HL-60/S4 (cell line): ENCODE data around the gene ADAM12.

Source experiments
- in situ Hi-C: fragments of 300-500 bp; cut with MboI; formaldehyde crosslinking; loops from 2 replicates; pipeline ENCODE4 v1.14.3; 2022; ENCODE audit warnings: low sequenced_read_pairs

Gene ADAM12

GRCh38 chr10:126387931-126388911, at the start of gene ADAM12:
Gene ADAM12, minus strand, starts transcription at chr10:126388477. Its CDS starts 332 bp downstream, at chr10:126388145.
- in situ Hi-C loops, result no loop called here

GRCh38 chr10:126437635-126438406, 49.5 kb upstream of the ADAM12 start:
- in situ Hi-C loops, result no loop called here

- in situ Hi-C loops, result no loop called here
These were observed 46.0 kb upstream of the ADAM12 start for GRCh38 chr10:126434235-126434634.

- in situ Hi-C loops, result no loop called here
These were observed 45.1 kb upstream of the ADAM12 start for GRCh38 chr10:126433351-126433750.

- in situ Hi-C loops, result no loop called here
These were observed 44.2 kb upstream of the ADAM12 start for GRCh38 chr10:126432507-126432906.

GRCh38 chr10:126431816-126432215, 43.5 kb upstream of the ADAM12 start:
- in situ Hi-C loops, result no loop called here

GRCh38 chr10:126430512-126430911, 42.2 kb upstream of the ADAM12 start:
- in situ Hi-C loops, result no loop called here

- in situ Hi-C loops, result no loop called here
These were observed 41.0 kb upstream of the ADAM12 start for GRCh38 chr10:126429275-126429674.

- in situ Hi-C loops, result no loop called here
These were observed 37.3 kb upstream of the ADAM12 start for GRCh38 chr10:126425489-126426065.

GRCh38 chr10:126425032-126425431, 36.8 kb upstream of the ADAM12 start:
- in situ Hi-C loops, result no loop called here

- in situ Hi-C loops, result no loop called here
These were observed 35.6 kb upstream of the ADAM12 start for GRCh38 chr10:126423732-126424491.

GRCh38 chr10:126422567-126422966, 34.3 kb upstream of the ADAM12 start:
- in situ Hi-C loops, result no loop called here

- in situ Hi-C loops, result no loop called here
These were observed 33.5 kb upstream of the ADAM12 start for GRCh38 chr10:126421756-126422256.

- in situ Hi-C loops, result no loop called here
These were observed 32.5 kb upstream of the ADAM12 start for GRCh38 chr10:126420567-126421300.

GRCh38 chr10:126417220-126417825, 29.0 kb upstream of the ADAM12 start:
- in situ Hi-C loops, result no loop called here

- in situ Hi-C loops, result no loop called here
These were observed 21.5 kb upstream of the ADAM12 start for GRCh38 chr10:126409821-126410220.

- in situ Hi-C loops, result no loop called here
These were observed 20.8 kb upstream of the ADAM12 start for GRCh38 chr10:126408953-126409641.

- in situ Hi-C loops, result no loop called here
These were observed 19.6 kb upstream of the ADAM12 start for GRCh38 chr10:126407831-126408230.
